HUDEP-2 (cell line): Measurements from ENCODE around the gene ASB10.

Source experiments
- DNase-seq, 76 experiments: peaks; one replicate each; lab custom pipeline; 2025; ENCODE audit not compliant: unreplicated experiment in 76 of 76; lab: John Stamatoyannopoulos, UW

ASB10 gene

DNA sequence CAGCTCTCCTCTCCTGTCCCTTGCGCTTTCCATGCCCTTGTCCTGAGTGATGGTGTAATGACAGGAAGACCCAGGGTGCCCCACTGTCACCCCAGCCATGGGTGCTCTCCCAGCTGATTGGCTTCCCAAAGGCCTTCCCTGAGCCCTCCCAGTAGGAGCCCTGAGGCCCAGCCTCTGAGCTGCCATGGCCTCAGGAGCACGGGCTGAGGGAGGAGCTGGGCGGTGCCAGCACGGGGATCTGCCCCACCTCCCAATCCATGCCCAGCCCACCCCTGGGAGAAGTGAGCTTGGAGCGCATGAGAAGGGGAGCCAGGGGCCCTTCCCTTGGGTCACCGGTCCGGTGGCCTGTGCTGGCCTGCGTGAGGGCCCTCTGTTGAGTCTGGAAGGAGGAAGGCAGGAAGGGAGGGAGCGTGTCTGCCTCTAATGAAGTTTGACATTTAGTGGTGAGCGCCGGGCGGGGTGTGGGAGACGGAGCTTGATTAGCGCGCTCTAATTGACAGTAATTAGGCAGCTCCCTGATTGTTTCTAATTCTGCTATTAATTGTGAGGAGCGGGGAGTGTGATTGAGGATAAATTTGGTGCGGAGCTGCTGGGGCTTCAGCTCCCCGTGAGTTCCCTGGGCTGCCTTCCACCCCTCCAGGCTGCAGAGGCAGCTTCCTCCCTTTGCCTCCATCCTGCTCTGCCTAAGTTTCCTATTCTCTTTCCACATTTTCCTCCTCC, 47.8 kb downstream of the ASB10 start:
- no peak for DNase-seq

DNA sequence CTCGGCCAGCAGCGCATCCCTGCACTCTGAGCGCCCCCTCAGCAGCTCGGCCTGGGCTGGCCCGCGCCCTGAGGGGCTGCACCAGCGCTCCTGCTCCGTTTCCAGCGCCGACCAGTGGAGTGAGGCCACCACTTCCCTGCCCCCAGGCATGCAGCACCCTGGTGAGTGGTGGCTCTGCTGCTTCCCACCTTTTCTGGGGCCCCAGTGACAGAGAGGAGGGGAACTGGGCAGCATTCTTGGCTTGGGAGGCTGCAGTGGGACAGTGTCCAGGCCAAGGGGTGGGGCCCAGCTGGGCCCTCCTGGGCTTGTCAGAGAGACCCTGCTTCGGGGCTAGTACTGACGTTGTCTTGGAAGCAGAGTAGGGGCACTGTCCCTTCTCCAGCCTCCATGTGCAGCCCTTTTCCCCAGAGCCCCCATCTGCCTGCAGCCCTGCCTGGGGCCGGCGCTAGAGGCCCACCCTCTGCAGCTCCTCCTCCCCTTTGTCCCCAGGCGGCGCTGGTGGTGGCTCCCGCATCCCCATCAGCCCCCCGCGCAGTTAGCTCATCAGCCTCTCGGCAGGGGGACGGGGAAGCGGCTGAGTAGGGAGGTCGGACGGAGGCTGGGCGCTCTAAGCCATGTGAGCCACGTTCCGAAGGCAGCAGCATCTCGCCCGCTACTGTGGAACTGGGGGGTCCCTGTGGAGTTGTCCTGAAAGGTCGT, 48.7 kb downstream of the ASB10 start:
- no peak for DNase-seq

GRCh38 chr7:151137791-151138152, 49.3 kb downstream of the ASB10 start:
- DNase-seq: no peak

DNA sequence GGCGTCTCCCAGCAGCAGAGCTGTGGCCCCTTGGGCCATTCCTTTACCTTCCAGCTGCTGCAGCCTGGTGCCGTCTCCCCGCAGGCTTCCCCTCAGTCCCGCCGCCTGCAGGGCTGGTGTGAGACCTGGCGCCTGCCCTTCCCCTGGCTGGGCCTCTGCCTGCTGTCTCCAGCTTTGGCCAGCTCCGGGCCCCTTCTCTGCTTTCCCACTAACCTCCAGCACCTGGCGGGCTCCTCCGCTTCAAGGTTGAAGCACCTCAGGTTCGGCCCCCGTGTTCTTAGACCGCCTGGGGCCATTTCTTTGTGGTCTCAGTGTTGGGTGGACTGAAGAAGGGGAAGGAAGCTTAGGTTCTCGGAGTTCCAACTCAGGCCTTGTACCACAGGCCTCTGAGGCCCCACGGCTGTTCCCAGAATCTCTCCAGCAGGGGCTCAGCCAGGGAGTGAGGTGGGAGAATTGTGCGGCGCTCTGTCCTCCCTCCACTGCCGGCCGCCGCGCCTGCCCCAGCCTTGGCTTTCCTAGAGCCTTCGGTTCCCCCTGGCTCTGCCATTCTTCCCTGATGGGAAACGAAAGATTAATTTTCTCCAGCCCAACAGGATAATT, 49.9 kb downstream of the ASB10 start:
- DNase-seq: no peak

GRCh38 chr7:151135866-151136843, 50.9 kb downstream of the ASB10 start:
- DNase-seq: no peak

- DNase-seq: no peak
Measured at GRCh38 chr7:151135525-151135845, 51.6 kb downstream of the ASB10 start.

GRCh38 chr7:151134743-151135524, 52.1 kb downstream of the ASB10 start:
- DNase-seq: no peak

GRCh38 chr7:151133986-151134742, 52.9 kb downstream of the ASB10 start:
- DNase-seq: no peak

- no peak for DNase-seq
Measured at GRCh38 chr7:151133266-151133985, 53.6 kb downstream of the ASB10 start.

DNA sequence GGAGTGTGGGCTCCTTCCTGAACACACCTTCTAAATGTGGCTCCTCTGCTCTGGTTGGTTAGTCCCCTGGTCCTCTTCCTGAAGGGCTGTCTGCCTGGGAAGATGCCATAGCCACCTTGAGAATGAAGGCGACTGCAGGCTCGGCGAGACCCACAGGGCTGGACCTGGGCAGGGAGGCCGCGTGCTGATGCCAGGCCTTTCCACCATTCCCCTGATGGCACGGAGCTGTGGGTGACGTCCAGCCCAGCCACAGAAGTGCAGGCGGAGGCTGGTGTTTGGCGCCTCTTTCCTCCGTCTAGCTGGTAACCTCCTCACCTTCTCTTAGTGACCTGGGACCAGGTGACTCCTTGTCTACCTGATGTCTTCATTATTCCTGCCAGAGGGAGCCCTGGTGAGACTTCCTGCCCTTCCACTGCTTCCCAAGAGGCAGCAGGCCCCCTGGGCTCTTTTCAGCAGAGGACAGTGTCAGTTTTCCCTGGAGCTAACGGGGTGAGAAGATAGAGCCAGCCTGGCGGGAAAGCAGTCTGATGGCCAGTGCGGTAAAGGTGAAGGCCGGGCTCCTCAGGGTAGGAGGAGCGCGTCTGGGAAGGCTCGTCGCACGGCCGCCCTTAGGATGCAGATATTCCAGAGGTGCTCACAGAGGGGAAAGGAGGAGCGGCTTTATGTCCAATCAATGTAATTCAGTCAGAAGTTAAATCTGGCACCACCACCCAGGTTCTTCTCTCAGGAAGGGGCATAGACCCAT, 54.4 kb downstream of the ASB10 start:
- DNase-seq: no peak

DNA sequence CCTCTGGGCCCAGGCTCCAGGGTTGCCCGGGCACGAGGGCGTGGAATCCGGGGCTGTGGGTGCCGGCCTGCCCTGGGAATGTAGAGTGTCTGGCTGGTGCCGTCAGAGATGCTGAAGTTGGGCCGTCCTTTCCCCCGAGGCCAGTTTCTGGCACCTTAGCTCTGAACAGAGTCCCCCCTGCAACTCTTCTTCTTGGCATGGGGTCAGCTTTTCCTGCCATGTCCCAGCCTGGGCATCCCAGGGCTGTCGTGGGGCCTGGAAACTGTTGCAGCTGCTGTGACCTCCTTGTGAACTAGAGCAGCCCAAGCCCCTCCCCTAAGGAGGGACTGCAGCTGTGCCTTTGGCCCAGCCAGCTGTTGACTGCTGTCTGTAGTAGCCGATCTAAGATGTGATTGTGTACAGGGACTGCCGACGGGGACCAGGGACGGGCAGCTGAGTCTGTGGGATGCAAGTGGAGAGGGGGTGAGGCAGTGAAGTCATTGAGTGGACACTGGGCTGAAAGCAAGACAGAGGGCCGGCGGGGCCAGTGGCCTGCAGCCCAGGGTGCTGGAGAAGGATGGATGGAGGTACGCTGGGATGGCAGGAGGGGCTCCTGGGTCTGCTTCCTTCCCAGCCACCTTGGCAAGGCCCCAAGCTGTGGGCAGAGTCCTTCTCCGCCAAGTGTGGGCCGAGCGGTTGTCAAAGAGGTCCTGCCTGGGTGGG, 55.3 kb downstream of the ASB10 start:
- DNase-seq: no peak

DNA sequence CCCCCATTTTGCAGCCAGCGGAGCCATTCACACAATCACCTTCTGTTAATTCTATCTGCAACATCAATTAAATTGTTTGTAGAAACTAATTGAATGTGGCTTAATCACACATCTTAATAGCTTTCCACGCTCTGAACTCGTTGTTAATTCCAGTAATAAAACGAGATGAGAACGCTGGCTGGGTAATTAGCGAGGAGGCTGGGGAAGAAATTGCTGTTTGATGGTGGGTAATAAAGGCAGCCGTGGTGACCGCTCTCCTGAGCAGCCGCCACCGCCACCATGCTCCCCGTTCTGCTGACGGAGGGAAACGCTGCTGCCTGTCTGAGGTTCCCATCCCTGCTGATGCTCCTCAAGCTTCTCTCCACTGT, 55.8 kb downstream of the ASB10 start:
- DNase-seq: no peak

DNA sequence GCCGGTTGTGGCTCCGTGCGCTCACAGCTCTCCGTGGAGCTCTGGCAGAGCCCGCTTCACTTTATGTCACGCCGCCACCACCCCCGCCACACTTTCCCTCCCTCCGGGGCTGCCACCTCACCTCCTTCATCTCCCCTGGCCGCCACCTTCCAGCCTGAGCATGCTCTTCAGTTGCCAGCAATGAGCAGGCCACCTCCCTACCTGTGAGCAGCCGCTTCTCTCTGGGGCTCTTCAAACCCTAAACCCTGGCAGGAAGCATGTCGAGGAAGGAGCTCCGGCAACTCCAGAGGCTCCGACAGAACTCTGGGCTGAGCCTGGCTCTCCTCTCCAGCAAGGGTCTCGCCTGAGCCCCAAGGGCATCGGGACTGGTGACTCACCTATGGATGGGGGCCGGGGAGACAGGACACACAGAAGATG, 56.3 kb downstream of the ASB10 start:
- DNase-seq: no peak

- no peak for DNase-seq
Measured at GRCh38 chr7:151129960-151130591, 57.0 kb downstream of the ASB10 start.

GRCh38 chr7:151129117-151129959, 57.7 kb downstream of the ASB10 start:
- DNase-seq: no peak

- no peak for DNase-seq
Measured at GRCh38 chr7:151128716-151129115, 58.3 kb downstream of the ASB10 start.
